ES-I3 (cell line): ENCODE measurements around the gene CALML6.

Source experiments
- H3K36me3 ChIP-seq: 2 replicates; pipeline ENCODE4 v1.6.1; 2013; ENCODE audit warnings: mild to moderate bottlenecking, low read length, control low read depth, moderate library complexity; ENCODE audit not compliant: insufficient read depth
- H3K4me1 ChIP-seq: 2 replicates; pipeline ENCODE4 v1.6.1; 2013; ENCODE audit warnings: mild to moderate bottlenecking, control low read depth, low read length; ENCODE audit not compliant: insufficient read depth
- H3K9ac ChIP-seq: 2 replicates; pipeline ENCODE4 v1.6.1; 2013; ENCODE audit warnings: low read depth, mild to moderate bottlenecking, low read length, moderate library complexity
- H3K9me3 ChIP-seq: 2 replicates; pipeline ENCODE4 v1.6.1; 2013; ENCODE audit warnings: mild to moderate bottlenecking, low read length, moderate library complexity; ENCODE audit not compliant: control insufficient read depth, insufficient read depth

The CALML6 gene

DNA sequence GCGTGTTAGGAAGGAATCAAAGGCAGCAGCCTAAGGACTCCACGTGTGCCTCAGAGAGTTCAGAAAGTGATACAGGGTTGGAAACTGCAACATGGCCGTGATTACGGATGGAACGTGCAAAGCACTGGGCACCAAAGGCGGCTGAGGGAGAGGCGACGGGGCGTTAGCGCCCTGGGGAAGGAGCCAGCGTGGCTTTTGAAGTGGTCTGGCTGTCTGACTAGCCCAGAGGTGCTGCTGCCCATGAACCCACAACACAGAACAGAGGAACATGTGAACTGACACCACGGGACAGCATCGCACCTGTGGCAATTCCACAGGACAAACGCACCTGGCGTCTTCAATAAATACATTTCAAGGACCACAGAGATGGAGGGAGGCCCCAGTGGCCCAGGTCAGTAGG lies 22.0 kb downstream of the CALML6 start:
- H3K9me3 ChIP-seq: no peaks in the 10 kb centered on the region
- H3K4me1 ChIP-seq: no peaks in the 10 kb centered on the region
- no peak overlapping the region for H3K9ac ChIP-seq
- no peaks in the 10 kb centered on the region for H3K36me3 ChIP-seq

DNA sequence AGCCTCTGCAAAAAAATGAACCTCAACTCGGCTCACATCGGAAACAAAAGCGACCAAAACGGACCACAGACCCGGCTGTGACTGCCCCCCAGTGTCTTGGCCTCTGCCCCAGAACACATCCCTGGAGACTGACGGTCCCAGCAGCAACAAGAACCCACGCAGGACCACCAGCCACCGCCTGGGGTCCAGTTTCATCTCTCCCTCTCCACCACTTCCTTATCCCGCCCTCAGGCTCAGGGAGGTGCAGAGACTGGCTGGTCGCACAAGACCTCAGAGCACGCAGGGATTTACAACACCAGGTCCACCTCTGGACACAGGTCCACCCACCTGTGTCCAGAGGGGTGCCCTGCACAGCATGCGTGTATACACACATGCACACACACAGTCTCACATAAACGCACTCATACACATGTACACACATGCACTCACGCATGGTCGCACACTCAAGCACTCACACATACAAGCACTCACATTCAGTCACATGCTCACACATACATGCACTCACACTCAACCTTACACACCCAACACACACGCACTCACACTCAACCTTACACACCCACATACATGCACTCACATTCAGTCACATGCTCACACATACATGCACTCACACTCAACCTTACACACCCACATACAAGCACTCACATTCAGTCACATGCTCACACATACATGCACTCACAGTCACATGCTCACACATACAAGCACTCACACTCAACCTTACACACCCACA lies 22.7 kb downstream of the CALML6 start:
- no peaks in the 10 kb centered on the region for H3K36me3 ChIP-seq
- H3K4me1 ChIP-seq: no peaks in the 10 kb centered on the region

DNA sequence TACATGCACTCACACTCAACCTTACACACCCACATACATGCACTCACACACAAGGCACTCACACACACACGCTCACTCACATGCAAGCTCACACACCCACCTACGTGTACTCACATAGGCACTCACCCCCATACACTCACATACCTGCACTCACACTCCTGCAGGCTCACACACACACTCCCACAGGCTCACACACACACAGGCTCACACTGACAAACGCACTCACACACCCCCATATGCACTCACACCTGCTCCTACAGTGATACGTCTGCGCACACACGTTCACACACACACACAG lies 23.2 kb downstream of the CALML6 start:
- no peaks in the 10 kb centered on the region for H3K36me3 ChIP-seq
- no peaks in the 10 kb centered on the region for H3K4me1 ChIP-seq
- no peaks in the 10 kb centered on the region for H3K9me3 ChIP-seq
- no peak overlapping the region for H3K9ac ChIP-seq

More for the DNA sequence above, 22.7 kb downstream of the CALML6 start:
- H3K9me3 ChIP-seq: no peaks in the 10 kb centered on the region
- no peak overlapping the region for H3K9ac ChIP-seq

DNA sequence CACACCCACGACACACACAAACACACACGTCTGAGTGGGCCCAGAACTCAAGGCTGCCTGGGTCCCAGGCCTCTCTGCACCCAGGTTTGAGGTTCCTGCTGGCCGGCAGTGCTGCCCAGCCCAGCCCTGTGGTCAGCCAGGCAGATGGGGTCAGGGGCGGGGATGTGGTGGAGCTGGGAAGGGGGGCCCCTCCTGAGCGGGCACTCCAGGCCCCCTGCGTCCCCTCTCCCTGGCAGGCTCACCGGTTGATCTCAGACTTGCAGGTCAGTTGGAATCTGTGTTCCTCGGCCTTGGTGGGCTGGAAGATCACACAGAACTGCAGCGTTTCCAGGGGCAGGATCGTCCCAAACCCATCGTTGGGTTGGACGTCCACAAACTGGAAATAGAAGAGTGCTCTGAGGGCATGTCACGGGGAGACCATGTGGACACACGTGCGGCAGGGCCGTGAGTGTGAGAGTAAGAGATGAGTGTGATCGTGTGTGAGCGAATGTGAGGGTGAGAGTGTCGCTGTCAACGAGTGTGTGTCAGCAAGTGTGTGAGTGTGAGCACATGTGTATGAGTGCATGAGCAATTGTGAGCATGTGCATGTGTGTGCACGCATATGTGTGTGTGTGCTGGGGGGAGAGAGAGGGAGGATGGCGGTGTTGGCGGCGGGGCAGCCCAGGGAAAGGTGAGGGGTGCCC lies 23.7 kb downstream of the CALML6 start:
- no peak overlapping the region for H3K9ac ChIP-seq
- H3K36me3 ChIP-seq: no peaks in the 10 kb centered on the region
- H3K9me3 ChIP-seq: no peaks in the 10 kb centered on the region
- H3K4me1 ChIP-seq: peaks cover 4% of the 10 kb centered on the region; the same call in 1 of the 2 replicates

DNA sequence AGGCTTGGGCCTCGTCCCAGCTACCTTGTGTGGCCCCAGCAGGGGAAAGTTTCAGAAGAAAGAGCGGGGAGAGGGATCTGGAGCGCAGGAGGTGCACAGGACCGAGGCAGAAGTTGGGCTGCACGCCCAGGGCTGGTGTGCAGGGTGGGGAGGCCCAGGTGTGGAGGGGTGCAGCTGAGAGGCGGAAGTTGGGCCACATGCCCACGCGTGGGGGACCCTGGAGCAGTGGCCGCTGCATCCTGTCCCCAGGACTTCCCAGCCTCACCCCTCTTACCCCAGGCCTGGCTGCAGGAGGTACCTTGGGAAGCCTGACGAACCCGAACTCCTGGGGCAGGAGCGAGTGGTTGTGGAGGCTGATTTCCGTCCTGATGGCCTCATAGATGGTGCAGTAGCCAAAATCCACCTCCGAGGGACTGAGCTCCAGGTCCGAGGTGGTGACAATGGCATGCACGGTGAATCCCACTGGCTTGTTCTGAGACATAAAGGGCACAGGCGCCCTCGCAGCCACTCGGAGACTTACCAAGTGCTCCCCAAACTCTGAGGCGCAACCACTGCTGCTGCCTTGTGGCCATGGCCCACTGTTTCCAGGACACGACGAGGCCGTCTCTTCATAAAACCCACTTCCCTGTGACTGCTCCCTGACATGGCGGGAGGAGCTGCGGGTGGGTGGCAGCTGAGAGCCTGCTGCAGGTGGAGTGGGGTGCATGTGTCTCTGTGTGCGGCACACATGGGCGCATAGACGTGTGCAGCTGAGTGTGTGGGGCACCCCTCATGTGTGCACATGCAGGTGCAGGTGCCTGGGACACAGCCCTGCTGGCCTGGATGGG lies 24.4 kb downstream of the CALML6 start:
- Histone ChIP-seq H3K36me3 (no peaks in the 10 kb centered on the region), H3K4me1 (peaks cover 5% of the 10 kb centered on the region; the same call in 1 of the 2 replicates), H3K9me3 (no peaks in the 10 kb centered on the region), H3K9ac (no peak overlapping the region)

DNA sequence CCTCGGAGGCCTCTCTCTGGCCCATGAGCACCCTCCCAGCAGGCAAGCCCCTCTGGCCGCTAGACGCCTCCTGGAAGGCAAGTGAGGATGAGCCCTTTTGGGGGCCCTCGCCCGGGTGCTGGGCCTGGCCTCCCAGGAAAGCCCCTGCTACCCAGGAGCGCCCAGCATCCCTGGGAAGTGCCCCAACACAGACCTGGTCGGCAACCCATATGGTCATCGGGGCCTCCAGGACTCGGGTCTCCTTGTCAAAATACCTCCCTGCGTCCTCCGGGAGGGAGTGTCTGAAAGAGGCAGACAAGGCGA lies 25.0 kb downstream of the CALML6 start:
- H3K4me1 ChIP-seq: peaks cover 5% of the 10 kb centered on the region; the same call in 1 of the 2 replicates
- no peaks in the 10 kb centered on the region for H3K9me3 ChIP-seq
- H3K36me3 ChIP-seq: no peaks in the 10 kb centered on the region

DNA sequence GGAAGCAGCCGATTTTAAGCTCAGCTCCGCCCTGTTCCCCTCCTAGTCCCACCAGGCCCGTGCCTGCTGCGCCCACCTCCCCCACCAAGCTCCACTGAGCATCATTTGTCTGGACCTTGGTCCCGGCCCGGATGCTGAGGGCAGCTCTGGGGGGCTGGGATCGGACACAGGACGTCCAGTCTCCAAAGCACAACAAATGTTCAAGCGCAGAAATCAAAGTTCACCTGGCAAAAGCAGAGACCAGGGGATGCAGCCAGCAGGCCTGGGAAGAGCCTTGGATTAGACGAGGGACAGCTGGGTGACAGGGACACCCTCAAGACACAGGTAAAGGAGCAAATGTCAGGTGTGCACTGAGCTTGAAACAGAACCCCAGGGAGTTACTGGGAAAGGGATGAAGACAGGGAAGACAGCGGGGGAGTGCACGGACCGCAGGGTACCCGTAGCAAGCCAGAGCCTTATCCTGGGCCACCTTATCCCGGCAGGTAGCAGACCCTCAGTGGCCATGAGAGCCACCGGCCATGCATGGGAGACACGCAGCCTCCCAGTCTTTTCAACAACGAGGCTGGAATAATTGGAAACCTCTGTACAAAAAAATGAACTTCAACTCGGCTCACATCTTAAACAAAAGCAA lies 26.3 kb downstream of the CALML6 start:
- H3K9ac ChIP-seq: no peak overlapping the region
- no peaks in the 10 kb centered on the region for H3K9me3 ChIP-seq
- no peaks in the 10 kb centered on the region for H3K36me3 ChIP-seq
- peaks cover 5% of the 10 kb centered on the region; the same call in 1 of the 2 replicates for H3K4me1 ChIP-seq

More for the DNA sequence above, 25.0 kb downstream of the CALML6 start:
- no peak overlapping the region for H3K9ac ChIP-seq

DNA sequence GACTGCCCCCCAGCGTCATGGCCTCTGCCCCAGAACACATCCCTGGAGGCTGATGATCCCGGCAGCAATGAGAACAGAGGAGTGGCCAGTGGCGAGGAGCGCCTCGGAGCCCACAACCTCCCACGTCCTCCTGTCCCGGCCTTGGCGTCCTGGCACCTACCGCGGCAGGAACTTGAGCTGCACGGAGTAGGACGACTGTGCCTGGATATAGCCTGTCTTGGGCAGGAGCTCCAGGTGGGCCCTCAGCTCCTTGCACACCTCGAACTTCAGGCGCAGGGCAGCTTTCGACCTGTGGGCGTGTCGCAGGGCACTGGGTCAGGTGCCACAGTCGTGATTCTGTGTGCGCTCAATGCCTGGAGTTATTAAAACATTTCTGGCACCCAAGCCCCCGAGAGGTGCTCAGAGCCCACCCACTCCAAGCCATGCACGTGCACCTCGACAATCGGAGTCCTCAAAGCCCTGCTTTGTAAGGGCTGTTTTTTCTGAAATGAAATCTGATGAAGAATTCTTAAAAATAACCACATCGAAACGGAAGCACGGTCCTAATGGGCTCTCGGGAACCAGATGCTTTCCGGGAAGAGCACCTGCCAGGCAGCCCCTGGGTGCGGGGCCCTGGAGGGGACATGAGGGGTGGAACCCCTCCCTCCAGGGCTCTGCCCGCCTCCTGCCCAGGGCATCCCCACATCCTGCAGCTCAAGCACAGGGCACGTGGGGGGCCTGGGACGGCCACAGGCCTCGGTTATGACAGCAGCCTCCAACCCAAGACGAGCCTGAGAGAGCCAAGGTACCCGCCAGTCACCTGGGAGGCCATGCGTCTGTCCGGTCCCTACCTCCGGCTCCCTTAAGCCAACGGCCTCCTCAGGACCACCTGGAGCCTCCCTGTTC lies 27.1 kb downstream of the CALML6 start:
- Histone ChIP-seq H3K9ac (no peak overlapping the region), H3K9me3 (no peaks in the 10 kb centered on the region), H3K4me1 (peaks cover 5% of the 10 kb centered on the region; the same call in 1 of the 2 replicates), H3K36me3 (no peaks in the 10 kb centered on the region)

DNA sequence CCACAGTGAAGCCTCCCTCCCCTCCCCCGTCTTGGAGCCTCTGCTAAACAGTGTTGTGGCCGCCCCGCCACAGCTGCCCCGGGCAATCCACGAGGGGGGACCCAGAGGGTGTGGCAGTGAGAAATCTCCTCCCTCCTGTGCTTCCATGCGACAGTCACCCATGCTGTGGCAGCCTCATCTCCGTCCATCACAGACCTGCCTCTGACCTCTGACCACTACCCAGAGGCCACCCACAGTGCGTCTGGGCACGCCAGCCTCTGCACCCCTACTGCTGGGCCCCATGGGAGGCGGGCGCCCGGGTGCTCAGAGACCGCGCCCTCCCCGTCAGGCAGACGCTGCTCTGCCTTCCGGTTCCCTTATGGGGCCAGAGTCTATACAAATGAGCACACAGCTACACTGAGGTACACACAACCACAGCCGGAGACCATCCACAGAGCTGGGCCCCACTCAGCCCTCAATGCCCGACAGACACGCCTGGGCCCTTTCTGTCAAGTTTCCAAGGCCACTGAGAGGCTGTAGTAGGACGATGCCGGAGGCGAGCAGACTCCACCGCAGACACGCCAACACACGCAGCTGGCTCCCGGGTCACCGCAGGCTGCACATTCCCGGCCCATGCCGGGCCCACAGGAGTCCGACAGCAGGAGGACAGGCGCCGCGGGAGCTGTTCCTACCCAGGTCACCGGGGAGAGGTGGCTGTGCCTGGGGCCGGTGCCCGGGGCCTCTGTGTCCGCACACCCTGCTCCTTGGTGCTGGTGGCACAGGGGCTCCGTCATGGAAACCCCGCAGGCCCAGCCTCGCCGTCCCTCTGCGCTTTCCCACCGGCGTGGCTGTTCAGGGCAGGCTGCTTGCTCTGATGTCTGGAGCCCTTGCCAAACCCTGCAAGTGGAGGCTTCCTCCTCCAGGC lies 27.9 kb downstream of the CALML6 start:
- Histone ChIP-seq H3K36me3 (no peaks in the 10 kb centered on the region), H3K9me3 (no peaks in the 10 kb centered on the region), H3K4me1 (peaks cover 5% of the 10 kb centered on the region; the same call in 1 of the 2 replicates), H3K9ac (no peak overlapping the region)

DNA sequence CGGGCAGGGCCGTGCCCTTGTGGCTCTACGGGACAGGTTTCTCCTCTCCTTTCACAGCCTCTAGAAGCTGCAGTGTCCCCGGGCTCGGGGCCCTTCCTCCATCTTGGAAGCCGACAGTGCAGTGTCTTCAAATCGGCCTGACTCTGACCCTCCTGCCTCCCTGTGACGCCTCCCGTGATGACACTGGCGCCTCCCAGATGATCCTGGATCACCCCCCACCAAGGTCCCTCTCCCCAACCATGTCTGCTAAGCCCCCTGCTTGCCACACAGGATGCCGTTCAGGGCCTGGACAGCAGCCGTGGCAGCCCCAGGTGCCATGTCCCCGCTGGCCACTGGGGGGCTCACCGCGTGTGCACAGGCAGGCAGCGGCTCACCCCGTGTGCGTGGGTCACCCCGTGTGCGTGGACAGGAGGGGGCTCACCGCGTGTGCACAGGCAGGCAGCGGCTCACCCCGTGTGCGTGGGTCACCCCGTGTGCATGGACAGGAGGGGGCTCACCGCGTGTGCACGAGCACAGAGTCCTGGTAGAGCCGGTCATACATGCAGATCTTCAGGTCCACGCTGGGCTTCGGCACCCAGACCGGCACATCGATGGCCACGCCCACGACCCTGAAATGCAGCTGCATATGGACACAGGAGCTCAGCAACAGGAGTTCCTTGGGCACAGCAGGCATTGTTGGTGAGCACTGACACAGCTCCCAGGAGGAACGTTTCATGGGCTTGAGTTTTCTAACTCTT lies 28.9 kb downstream of the CALML6 start:
- H3K36me3 ChIP-seq: no peaks in the 10 kb centered on the region
- H3K4me1 ChIP-seq: peaks cover 5% of the 10 kb centered on the region; the same call in 1 of the 2 replicates
- no peaks in the 10 kb centered on the region for H3K9me3 ChIP-seq
- peak overlapping the region; percentile 5; the same call in 1 of the 2 replicates for H3K9ac ChIP-seq

DNA sequence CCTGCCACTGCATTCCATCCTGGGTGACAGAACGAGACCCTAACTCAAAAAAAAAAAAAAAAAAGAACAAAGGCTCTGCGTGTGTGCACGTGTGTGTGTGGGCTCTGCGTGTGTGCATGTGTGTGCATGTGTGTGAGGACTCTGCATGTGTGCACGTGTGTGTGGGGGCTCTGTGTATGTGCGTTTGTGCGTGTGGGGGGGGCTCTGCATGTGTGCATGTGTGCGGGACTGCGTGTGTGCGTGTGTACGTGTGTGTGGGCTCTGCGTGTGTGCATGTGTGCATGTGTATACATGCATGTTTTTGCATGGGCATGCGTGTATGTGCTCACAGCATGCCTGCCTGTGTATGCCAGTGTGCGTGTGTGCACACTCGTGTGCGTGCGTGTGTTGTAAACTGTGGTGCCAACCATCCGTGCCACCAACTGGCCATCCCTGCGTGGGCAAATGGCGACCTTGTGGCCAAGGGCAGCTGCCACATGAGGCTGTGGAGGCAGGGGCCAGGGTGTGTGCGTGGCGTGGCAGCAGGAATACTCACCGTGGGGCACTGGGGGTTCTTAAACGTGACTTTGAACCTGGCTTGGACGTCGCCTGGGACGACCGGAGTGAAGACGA lies 30.8 kb downstream of the CALML6 start:
- peaks cover 4% of the 10 kb centered on the region; the same call in 1 of the 2 replicates for H3K9me3 ChIP-seq
- peaks cover 5% of the 10 kb centered on the region; the same call in 1 of the 2 replicates for H3K4me1 ChIP-seq
- H3K9ac ChIP-seq: no peak overlapping the region
- no peaks in the 10 kb centered on the region for H3K36me3 ChIP-seq

DNA sequence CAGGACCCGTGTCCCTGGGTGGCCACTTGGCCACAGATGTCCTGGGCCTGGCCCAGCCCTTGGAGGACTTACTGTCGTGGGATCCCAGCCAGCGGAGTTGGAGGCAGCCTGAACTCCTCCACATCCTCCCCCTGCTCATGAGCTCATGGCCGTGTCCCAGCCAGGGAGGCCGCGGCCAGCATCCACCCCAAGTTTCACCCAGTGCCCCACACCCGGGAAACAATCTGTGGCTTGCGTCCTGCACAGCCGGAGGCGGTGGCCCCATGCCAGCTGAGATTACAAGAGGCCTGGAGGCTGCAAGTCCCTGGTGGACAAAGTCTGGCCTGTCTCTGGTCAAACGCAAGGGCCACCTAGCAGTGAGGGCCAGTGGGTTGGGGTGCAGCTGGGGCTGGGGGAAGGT lies 31.5 kb downstream of the CALML6 start:
- peaks cover 5% of the 10 kb centered on the region; the same call in 1 of the 2 replicates for H3K4me1 ChIP-seq
- no peak overlapping the region for H3K9ac ChIP-seq
- peaks cover 7% of the 10 kb centered on the region for H3K9me3 ChIP-seq
- no peaks in the 10 kb centered on the region for H3K36me3 ChIP-seq
